GM12891 (cell line): ENCODE measurements around the gene LYRM4.

ENCODE experiments used
- DNase-seq: peaks from one replicate; pipeline ENCODE4 v3.0.0; 2011; ENCODE audit warnings: low spot score; ENCODE audit not compliant: insufficient read length
- FAIRE-seq: peaks from 2 replicates; lab custom pipeline; 2011; peaks lifted over from hg19 to GRCh38; lab: Jason Lieb, UNC
- PAX5 ChIP-seq: IDR thresholded peaks from 2 replicates; pipeline ENCODE4 v1.6.1; 2011; ENCODE audit warnings: low read length, moderate library complexity, mild to moderate bottlenecking; ENCODE audit not compliant: insufficient read depth, severe bottlenecking
- POLR2A ChIP-seq: IDR thresholded peaks from 2 replicates; pipeline ENCODE4 v1.6.1; 2011; ENCODE audit warnings: low read depth, low read length, control low read depth
- POLR2AphosphoS5 ChIP-seq: IDR thresholded peaks from 2 replicates; pipeline ENCODE4 v1.6.1; 2011; ENCODE audit warnings: low read depth, low read length, control low read depth
- POU2F2 ChIP-seq: IDR thresholded peaks from 2 replicates; pipeline ENCODE4 v1.6.1; 2011; ENCODE audit warnings: low read depth, mild to moderate bottlenecking, control low read depth, low read length, moderate library complexity
- SPI1 ChIP-seq: IDR thresholded peaks from 2 replicates; pipeline ENCODE4 v1.6.1; 2011; ENCODE audit warnings: low read depth, low read length, control low read depth
- TAF1 ChIP-seq: IDR thresholded peaks from 2 replicates; pipeline ENCODE4 v1.6.1; 2011; ENCODE audit warnings: low read depth, low read length, control low read depth

Gene LYRM4

DNA sequence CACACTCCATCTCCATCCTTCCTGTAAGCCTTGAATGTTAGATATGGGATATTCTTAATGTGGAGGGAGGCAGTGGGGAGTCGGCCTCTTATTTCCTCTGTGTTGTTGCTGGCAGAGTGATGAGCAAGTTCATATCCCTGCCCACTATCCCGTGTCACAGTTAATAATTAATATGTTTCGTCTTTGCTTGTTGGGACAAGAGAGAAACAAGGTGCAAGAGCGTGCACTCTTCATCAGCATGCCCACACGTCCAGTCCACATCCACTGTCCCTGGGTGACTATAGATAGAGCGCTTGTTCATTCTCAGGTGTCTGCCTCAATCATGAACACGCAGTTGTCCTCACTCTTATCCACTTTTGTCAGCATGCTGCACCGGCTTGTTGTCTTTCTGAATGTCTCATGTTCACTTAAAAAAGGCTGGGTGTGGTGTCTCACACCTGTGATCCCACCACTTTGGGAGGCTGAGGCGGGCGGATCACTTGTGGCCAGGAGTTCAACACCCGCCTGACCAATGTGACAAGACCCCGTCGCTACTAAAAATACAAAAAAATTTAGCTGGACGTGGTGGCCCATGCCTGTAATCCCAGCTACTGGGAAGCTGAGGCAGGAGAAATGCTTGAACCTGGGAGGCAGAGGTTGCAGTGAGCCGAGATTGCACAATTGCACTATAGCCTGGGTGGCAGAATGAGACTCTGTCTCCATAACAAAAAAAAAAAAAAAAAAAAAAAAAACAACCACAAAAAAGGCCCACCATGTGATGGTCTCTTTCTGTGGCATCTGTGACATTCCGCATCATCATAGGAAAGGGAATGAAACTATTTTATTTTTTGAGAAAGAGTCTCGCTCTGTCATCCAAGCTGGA is 141.4 kb downstream of the LYRM4 start:
- DNase-seq: no peak
- FAIRE-seq: no peak
- TF ChIP-seq PAX5: no peak
- TF ChIP-seq SPI1: no peak
- no peak for TF ChIP-seq POLR2A
- no peak for TF ChIP-seq POLR2AphosphoS5
- no peak for TF ChIP-seq POU2F2
- no peak for TF ChIP-seq TAF1

DNA sequence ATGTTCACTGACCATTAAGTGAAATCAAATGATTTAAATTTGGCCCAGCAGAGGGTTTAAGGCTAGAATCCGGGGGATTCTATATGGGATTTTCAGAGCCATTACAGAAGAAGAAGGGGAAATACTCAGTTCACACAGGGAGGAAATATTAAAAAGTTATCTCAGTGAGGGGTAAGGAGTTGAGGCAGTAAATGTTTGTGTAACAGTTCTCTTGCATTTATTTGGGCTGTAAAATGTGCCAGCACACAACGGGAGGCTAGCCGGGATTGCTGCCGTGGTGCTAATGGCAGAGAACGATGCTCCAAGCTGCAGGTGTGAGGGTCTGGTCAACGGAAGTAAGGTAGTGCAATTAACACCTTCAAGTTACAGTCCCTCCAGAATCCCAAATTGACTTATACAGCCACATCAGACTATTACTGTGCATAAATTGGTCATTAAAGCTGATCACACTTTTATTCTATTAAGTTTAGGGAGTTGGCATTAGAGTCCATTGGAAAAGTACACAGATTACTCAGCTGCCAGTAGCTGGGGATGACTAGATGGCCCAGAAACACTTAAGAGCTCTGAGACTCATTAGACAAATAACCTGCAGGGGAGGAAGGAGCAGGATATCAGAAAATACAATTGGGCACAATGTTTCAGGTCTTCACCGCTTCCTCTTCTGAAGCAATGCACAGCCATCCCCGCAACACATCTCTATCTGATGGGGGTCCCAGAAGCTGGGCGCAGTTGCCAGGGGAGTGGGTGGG is 144.3 kb downstream of the LYRM4 start:
- no peak for DNase-seq
- TF ChIP-seq TAF1: no peak
- TF ChIP-seq POLR2A: no peak
- TF ChIP-seq POU2F2: no peak
- TF ChIP-seq PAX5: no peak
- TF ChIP-seq POLR2AphosphoS5: no peak
- TF ChIP-seq SPI1: no peak
- FAIRE-seq: no peak

DNA sequence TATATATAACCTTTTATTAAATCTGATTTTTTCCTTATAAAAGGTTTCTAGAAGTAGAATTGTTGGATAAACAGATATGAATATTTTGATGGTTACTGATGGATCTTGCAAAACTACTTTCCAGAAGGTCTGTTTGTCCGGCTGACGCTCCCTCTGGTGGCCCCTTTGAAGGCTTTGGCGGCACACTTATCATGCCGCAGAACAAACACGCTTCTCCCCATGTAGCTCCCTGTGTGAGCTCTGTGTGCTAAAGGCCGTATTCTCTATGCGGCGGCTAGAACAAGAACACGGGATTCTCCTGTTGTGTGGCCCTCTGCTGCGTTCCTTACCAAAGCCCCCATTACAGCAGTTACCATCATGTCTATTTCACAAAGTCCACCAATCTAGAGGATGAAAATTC is 145.6 kb downstream of the LYRM4 start:
- no peak for DNase-seq
- no peak for FAIRE-seq
- no peak for TF ChIP-seq PAX5
- TF ChIP-seq POLR2AphosphoS5: no peak
- no peak for TF ChIP-seq SPI1
- TF ChIP-seq POU2F2: no peak
- TF ChIP-seq POLR2A: no peak
- TF ChIP-seq TAF1: no peak

DNA sequence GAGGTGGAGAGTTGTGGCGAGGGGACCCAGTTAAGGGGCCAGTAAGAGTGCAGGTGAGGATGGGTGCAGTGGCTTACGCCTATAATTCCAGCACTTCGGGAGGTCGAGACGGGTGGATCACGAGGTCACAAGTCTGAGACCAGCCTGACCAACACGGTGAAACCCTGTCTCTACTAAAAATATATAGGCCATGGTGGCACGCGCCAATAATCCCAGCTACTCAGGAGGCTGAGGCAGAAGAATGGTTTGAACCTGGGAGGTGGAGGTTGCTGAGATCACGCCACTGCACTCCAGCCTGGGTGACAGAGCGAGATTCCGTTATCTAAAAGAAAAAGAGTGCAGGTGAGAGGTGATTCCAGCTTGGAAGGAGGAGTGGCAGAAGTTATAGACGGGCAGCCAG is 147.7 kb downstream of the LYRM4 start:
- FAIRE-seq (no peak), DNase-seq (no peak)
- TF ChIP-seq SPI1: no peak
- no peak for TF ChIP-seq POLR2AphosphoS5
- no peak for TF ChIP-seq POU2F2
- TF ChIP-seq TAF1: no peak
- no peak for TF ChIP-seq PAX5
- no peak for TF ChIP-seq POLR2A

DNA sequence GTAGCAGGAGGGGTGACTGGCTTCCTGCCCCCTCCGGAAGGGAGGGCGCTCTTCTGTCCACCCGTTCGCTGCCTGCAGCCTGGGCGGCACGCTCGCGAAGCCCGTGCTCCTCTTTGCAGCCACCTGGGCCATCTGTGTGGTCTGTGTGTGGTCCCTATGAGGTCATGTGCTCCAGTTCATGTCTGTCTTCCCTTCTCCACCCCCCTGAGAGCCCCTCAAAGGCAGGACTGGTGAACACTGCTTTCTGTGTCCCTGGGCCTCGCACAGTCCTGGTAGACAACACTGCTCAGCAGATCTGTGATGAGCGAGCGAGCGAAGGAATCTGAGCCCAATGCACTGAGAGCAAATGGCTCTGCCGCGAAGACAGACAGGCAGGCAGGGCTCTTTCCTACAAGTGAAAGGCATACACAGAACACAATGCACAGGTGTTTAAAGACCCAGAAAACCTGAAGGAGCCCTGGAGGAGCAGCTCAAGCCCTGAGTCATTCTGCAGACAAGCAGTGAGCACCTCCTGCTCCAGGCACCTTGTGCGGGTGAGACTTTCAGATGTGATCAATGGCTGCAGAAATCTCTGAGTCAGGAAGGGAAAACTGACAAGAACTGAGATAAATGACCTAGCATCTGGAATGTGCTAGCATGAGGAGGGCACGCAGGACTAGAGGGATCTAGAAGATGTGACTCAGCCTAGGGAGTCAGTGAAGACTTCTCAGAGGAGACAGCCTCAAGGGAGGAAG is 148.5 kb downstream of the LYRM4 start:
- FAIRE-seq (no peak), DNase-seq (no peak)
- TF ChIP-seq POLR2A: no peak
- TF ChIP-seq POU2F2: no peak
- no peak for TF ChIP-seq TAF1
- TF ChIP-seq PAX5: no peak
- TF ChIP-seq POLR2AphosphoS5: no peak
- TF ChIP-seq SPI1: no peak

DNA sequence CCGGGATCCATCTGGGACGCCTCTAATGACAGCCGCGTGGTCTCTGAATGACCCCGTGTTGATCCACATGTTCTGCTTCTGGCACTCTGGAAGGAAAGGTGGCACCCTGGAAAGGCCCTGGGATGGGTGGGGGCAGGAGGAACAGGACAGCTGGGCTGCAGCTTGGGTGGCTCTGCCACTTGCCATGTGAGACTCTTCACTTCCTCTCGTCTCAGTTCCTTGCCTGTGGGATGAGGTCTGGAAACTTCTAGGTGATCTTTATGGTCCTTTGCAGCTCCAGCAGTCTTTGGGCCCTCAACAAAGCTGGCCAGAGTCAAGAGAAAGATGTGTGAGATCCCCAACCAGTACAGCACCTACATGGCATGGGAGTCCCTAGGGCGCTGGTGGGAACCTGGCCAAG is 149.1 kb downstream of the LYRM4 start:
- FAIRE-seq (no peak), DNase-seq (no peak)
- TF ChIP-seq PAX5 (no peak), SPI1 (no peak), POU2F2 (no peak), POLR2AphosphoS5 (no peak), TAF1 (no peak), POLR2A (no peak)

DNA sequence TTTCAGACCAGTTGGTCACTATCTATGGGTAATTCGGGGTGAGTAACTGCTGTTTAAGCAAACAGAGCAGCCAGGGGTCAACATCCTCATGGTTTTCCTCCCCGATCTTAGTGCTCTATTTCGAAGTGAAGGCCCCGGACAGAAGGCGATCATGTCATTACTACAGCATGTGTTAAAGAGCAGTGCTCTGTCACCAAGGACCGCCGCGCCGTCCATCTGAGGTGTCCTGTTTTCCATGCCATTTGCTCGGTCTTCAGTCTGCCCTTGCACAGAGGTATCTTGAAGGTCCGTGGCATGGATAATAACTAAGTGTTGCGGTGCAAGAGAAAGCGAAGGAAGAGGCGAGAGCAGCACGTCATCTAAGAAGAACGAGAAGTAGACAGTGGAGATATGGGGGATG is 150.5 kb downstream of the LYRM4 start:
- no peak for DNase-seq

DNA sequence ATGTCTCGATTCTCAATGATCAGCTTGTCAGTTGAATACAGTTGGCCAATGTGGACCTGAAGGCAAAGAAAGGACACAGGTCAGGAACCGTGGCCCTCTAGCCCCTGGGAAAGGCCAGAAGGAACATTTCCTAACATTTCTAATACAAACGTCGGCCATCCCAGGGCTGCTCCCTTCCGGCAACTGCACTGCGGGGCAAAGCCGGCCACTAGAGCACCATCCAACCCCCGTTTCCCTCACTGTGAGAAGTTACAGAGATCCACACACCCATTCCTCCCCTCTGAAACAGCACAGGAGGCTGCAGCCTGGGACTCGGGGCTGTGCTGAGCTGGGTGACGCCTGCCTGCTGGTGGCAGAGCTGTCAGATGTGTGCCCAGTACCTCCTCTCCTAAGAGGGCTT is 151.3 kb downstream of the LYRM4 start:
- TF ChIP-seq SPI1 (no peak), PAX5 (no peak), TAF1 (no peak), POLR2A (no peak), POU2F2 (no peak), POLR2AphosphoS5 (no peak)
- FAIRE-seq (no peak), DNase-seq (no peak)

More for the DNA sequence above, 150.5 kb downstream of the LYRM4 start:
- TF ChIP-seq POU2F2 (no peak), TAF1 (no peak), SPI1 (no peak)
- no peak for FAIRE-seq

DNA sequence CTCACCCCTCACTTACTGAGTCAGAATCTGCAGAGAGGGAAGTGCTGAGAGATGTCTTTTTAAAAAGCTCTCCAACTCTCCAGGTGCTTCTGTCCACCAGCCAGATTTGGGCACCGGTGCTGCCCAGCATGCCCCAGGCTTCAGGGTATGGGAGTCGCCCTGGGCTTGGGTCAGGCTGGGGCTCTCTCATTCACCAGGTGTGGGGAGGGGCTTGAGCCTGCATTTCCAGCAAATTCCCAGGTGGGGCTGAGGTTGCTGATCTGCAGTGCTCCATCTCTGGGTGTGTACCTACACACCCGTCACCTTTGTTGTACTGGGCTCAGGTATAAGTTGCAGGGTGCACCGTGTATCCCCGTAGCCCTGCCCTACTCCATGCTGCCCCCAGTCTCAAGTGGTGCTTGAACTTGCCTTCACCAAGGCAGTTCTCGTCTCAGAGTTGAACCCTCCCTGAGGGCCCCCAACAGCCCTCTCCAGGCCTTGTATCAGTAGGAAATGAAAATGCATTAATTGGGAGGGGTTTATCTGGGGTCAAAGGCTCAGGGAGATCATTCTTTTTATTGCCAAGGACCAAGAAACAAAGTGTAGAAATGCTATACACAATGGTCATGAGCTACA is 152.1 kb downstream of the LYRM4 start:
- FAIRE-seq: no peak
- TF ChIP-seq POU2F2 (no peak), TAF1 (no peak), SPI1 (no peak), POLR2AphosphoS5 (no peak), PAX5 (no peak), POLR2A (no peak)

DNA sequence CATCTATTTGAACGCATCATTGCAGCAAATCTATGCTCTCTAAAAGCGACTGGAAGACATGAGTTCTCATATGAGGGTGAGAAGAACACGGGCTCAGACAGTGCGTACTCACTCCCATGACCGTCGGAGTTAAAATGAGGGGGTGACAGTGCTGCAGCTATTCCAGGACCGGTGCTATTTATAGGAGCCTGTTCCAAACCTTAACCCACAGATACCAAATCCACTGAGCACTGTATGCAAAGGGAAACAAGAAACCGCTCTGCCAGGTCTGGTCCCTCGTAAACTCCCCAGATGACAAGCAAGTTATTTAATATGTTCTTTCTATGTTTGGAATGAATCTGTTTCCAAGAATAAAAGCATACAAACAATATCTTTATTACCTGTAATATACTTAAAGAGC is 152.7 kb downstream of the LYRM4 start:
- FAIRE-seq (no peak), DNase-seq (no peak)
- TF ChIP-seq TAF1 (no peak), SPI1 (no peak), POU2F2 (no peak), PAX5 (no peak), POLR2AphosphoS5 (no peak), POLR2A (no peak)

More for the DNA sequence above, 152.1 kb downstream of the LYRM4 start:
- no peak for DNase-seq
